Lower leg skin (tissue), 4 donors: ENCODE measurements around the gene SLC35F4. TPM values are rescaled to one million over a fixed set of nuclear protein-coding genes. Genes with fewer than 3 reads are reported as not detected.

ENCODE experiments used
- DNase-seq, 2 donors: peaks; one replicate each; pipeline ENCODE4 v3.0.0-alpha.2; 2019; ENCODE audit warnings: low spot score in 2 of 2
- H3K4me3 ChIP-seq: fragments of 200-600 bp; sonication (generic); 2 replicates; pipeline ENCODE4 v1.5.1; 2017; ENCODE audit warnings: mild to moderate bottlenecking, low read depth; ENCODE audit not compliant: poor library complexity, severe bottlenecking
- POLR2A ChIP-seq, 2 donors: fragments of 450-650 bp; IDR thresholded peaks; one replicate each; pipeline ENCODE4 v1.6.1; 2016 to 2017; ENCODE audit warnings: antibody characterized with exemption in 2 of 2, mild to moderate bottlenecking in 1 of 2, moderate library complexity in 1 of 2
- WGBS, 2 donors: methylation state at CpG; one replicate each; pipeline ENCODE4 v1.1.5; 2018; 5-methylcytosine and 5-hydroxymethylcytosine counted together
- intact Hi-C: fragments of 100-400 bp; cut with DNase I; formaldehyde crosslinking; loops from one replicate; pipeline ENCODE4 v1.15.0; 2023; ENCODE audit warnings: low total_unique reads
- total RNA-seq, 4 donors: library from RNA; depleted of rRNA; stranded (reverse); fragments of >200 nt; gene quantifications; one replicate each; pipeline ENCODE4 v1.1.0, GENCODE V29; 2016
- TF ChIP-seq, protein P1 (sequence below), 3 donors: fragments of 450-650 bp; IDR thresholded peaks; one replicate each; pipeline ENCODE4 v1.5.1; 2016; ENCODE audit warnings: antibody characterized with exemption in 3 of 3, mild to moderate bottlenecking in 3 of 3, moderate library complexity in 2 of 3

SLC35F4 gene
- total RNA-seq, 4 donors from 2014 or later: 2.2 TPM; not detected in 3

DNA sequence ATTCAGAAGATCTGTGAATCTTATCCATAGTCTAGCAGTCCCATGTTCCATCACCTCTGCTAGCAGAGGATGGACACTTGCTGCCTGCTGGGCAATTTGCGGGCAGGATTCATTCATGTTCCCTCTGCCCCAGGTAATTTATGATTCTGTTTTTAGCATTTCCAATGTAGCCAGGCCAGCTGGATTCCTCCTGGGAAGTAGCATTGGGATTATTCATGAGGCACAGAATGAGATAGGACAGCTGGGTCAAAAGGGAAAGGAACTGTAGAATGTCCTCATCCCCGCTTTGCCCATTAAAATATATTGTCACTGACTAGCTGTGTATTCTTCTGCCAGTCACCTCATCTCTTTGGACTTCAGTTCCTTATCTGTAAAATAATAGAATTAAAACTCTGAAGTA is 68.7 kb downstream of the SLC35F4 start:
- TF ChIP-seq POLR2A (IDR thresholded peaks at IDR 0.05): no peak
- TF ChIP-seq, protein P1, sequence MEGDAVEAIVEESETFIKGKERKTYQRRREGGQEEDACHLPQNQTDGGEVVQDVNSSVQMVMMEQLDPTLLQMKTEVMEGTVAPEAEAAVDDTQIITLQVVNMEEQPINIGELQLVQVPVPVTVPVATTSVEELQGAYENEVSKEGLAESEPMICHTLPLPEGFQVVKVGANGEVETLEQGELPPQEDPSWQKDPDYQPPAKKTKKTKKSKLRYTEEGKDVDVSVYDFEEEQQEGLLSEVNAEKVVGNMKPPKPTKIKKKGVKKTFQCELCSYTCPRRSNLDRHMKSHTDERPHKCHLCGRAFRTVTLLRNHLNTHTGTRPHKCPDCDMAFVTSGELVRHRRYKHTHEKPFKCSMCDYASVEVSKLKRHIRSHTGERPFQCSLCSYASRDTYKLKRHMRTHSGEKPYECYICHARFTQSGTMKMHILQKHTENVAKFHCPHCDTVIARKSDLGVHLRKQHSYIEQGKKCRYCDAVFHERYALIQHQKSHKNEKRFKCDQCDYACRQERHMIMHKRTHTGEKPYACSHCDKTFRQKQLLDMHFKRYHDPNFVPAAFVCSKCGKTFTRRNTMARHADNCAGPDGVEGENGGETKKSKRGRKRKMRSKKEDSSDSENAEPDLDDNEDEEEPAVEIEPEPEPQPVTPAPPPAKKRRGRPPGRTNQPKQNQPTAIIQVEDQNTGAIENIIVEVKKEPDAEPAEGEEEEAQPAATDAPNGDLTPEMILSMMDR (IDR thresholded peaks at IDR 0.05): no peak
- WGBS, 2 donors: 58 to 62% methylated on average over 2 of the region's 2 CpGs
- no peak overlapping the region for H3K4me3 ChIP-seq
- DNase-seq: no peak
- intact Hi-C loops: no loop called here

DNA sequence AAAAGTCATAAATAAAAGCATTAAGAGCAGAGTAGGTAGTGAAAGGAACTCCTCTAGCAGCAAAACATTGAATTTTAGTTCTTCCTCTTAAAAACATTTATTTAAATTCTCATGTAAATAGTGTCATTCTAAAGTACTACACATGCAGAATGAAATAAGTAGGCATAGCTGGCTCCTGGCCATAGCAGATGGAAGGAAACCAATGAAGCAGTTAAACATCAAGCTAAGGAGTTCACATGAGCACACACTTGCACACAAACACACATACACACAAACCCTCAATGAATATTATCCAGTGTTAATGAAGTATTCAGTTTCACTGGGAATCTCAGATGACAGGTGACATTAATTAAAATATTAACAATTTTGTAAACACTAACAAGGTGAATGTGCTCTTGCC is 69.3 kb downstream of the SLC35F4 start:
- TF ChIP-seq, protein P1 (IDR thresholded peaks at IDR 0.05): no peak
- TF ChIP-seq POLR2A (IDR thresholded peaks at IDR 0.05): no peak
- intact Hi-C loops: no loop called here
- no peak for DNase-seq

DNA sequence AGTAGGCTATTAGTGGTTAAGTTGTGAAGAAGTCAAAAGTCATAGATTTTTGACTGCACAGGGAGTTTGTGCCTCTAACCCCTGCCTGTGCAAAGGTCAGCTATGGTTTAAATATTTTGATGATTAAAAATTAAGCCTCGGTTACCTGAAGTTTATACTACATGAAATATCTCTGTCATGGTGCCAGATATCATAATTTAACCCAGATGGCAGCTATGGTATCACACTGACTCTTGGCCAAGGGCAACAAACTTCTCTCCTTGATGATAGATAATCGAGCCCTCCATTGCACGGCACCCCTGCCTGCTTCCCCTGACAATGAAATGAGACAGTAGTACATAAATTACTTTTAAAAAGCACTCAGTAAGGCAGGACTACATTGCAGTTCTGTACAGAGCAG is 80.8 kb downstream of the SLC35F4 start:
- DNase-seq: no peak
- 28 to 35% methylated on average over 3 of the region's 3 CpGs for WGBS, 2 donors
- intact Hi-C loops: no loop called here
- H3K4me3 ChIP-seq: no peak overlapping the region
- TF ChIP-seq POLR2A (IDR thresholded peaks at IDR 0.05): no peak
- TF ChIP-seq, protein P1 (IDR thresholded peaks at IDR 0.05): no peak

More for the DNA sequence above, 69.3 kb downstream of the SLC35F4 start:
- no peak overlapping the region for H3K4me3 ChIP-seq

DNA sequence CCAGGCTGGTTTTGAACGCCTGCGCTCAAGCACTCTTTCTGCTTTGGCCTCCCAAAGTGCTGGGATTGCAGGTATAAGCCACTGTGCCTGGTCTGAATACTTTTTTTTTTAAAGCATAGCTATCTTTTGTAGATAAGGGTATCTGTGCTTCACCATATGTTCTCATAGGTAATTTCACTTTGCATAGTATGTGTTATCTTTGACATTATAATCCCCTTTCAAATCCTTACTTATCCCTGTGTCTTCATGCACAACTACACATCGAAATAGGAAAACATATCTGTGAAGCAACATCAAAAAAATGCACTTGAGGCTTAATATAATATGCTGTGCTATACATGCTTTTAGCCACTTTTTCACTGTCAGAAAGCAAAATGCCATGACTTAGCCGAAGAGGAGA is 94.1 kb downstream of the SLC35F4 start:
- H3K4me3 ChIP-seq: no peak overlapping the region
- no peak for TF ChIP-seq POLR2A (IDR thresholded peaks at IDR 0.05)
- TF ChIP-seq, protein P1 (IDR thresholded peaks at IDR 0.05): no peak
- WGBS, 2 donors: 84 to 88% methylated on average over 4 of the region's 4 CpGs
- no peak for DNase-seq
- intact Hi-C loops: no loop called here

DNA sequence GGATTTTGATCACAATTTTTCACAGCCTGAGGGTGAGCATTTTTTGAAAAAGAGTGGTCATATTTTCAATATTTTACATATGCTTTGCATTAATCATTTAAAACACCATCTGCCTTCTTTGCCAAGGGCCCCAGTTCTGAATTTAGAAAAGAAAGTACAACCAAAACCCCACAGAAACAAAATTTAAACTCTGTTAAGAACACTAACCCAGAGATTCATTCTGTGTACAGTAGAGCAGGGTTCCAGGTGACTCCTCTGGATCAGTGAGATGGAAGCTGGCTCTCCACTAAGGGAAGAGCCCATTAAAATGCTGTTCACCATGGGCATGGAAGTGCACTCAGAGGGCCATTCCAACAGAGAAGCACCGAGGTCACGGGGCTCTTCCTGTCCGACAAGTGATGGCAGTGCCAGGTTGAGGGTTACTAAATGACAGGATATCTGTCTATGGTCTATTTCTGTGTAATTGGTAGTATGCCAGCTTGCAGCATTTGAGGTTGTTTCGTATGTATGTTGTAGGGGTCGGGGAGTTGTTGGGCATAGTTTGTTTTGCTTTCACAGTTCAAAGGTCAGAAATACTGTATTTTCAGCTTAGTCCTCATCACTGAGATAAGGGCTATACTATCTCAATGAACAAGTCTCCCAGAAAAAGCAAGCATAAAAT is 95.9 kb downstream of the SLC35F4 start:
- no peak overlapping the region for H3K4me3 ChIP-seq
- WGBS, 2 donors: 81 to 82% methylated on average over 5 of the region's 5 CpGs
- no peak for TF ChIP-seq POLR2A (IDR thresholded peaks at IDR 0.05)
- TF ChIP-seq, protein P1 (IDR thresholded peaks at IDR 0.05): no peak
- intact Hi-C loops: no loop called here
- no peak for DNase-seq

DNA sequence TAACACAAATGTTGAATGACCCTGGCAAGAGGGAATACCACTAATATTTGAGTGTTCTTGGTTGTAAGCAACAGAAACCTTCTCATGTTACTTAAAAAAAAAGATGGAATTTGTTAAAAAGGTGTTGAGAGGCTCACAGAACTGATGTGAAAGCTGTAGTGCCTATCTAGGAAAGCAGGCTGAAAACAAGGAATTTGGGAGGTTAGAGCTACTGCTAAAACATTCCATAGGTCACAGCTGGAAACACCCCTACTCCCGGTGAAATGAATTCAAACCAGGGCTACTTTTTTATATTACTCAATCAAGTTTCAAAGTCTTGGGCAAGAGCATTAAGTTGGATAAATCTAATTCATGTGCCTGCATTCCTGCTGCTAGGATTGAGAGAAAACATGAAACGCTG is 104.1 kb downstream of the SLC35F4 start:
- H3K4me3 ChIP-seq: no peak overlapping the region
- DNase-seq: no peak
- intact Hi-C loops: no loop called here
- TF ChIP-seq, protein P1 (IDR thresholded peaks at IDR 0.05): no peak
- no peak for TF ChIP-seq POLR2A (IDR thresholded peaks at IDR 0.05)
- 43 to 52% methylated on average over 2 of the region's 2 CpGs for WGBS, 2 donors
